ENCODE results near the gene INTS14. TPM values are rescaled to one million over a fixed set of nuclear protein-coding genes. Genes with fewer than 3 reads are reported as not detected.
"Not testable (repeated sequence)": the region's sequence is repeated elsewhere in the genome, so short reads cannot be mapped to it uniquely, and the experiment has no call there.

The INTS14 gene
- total and polyA plus RNA-seq, 4 donors: 14.8 to 38.2 (median 28.8) TPM

DNA sequence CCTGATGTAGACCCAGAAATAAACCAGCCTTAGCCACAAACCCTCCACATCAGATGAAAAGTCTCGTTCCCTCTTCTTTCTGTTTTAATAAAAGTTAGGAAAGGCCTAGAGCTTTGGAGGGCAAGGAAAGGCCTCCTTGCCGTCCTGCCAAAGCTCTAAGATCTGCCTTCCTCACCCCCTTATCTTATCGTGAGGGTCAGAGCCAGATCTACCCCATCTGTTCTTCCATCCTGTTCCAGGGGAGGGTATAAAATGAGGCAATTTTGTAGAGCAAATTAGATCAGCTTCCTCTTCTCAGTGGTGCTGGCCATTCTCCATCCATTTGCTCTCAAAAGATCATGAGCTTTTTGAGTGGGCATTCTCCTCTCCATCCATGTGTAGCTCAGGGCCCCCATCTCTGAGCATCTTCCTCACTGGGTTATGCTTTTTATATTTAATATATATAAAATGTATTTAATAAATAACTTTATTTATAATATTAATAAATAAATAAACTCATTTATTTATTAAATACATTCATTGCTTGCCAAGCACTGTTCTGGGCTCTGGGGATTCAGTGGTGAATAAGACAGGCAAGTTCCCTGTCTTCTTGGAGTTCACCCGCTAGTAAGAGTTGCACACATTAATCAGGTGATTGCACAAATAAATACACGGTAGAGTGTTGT lies 8.8 kb upstream of the INTS14 start:
- DNase-seq: peak; percentile 47 to 82 (median 80)

DNA sequence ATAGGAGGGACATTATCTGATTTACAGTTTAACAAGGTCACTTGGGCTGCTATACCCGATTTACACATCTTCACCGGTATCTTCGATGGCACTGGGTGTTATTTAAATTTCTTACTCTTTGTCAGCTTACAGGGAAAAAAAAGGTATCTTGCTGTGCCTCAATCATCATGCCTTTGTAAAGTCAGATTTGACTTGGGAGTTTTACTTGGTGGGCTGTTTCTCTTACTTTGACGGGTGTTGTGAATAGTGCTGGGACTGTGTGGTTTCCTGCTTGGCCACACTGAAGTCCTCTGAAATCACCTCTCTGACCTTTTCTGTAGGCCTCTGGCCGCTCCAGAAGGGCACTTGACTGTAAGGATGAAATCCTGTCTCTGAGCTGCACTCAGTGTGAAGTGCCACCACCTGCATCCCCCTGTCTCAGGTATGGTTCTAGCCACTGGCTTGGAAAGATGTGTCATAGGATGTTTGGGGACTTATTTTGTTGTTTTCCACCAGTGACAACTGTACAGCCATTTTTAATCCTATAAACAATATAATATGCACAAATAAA lies 7.7 kb upstream of the INTS14 start:
- WGBS, 2 donors: 71 to 79% methylated on average over 5 of the region's 5 CpGs
- no peak for DNase-seq
- Histone ChIP-seq H3K4me3 (no peak overlapping the region), H3K9ac (ENCODE audit: insufficient read depth in 1 of 2, low read length in 2 of 2) (peak overlapping the region in 1 of 2 donors; percentile 67), H3K9me3 (ENCODE audit: control insufficient read depth in 4 of 4, insufficient read depth in 3 of 4, low read length in 3 of 4) (no peaks in the 10 kb centered on the region), H3K36me3 (ENCODE audit: control insufficient read depth in 4 of 4, insufficient read depth in 4 of 4, low read length in 4 of 4) (no peaks in the 10 kb centered on the region), H3K27ac (ENCODE audit: low read depth in 1 of 2, low read length in 1 of 2) (no peak overlapping the region), H3K27me3 (ENCODE audit: control insufficient read depth in 3 of 3, insufficient read depth in 3 of 3, low read length in 2 of 3) (no peaks in the 10 kb centered on the region), H3K4me1 (ENCODE audit: control insufficient read depth in 5 of 5, insufficient read depth in 5 of 5, low read length in 5 of 5) (peaks cover 0 to 22% (median 7%) of the 10 kb centered on the region in 5 donors)
- TF ChIP-seq, protein P1, sequence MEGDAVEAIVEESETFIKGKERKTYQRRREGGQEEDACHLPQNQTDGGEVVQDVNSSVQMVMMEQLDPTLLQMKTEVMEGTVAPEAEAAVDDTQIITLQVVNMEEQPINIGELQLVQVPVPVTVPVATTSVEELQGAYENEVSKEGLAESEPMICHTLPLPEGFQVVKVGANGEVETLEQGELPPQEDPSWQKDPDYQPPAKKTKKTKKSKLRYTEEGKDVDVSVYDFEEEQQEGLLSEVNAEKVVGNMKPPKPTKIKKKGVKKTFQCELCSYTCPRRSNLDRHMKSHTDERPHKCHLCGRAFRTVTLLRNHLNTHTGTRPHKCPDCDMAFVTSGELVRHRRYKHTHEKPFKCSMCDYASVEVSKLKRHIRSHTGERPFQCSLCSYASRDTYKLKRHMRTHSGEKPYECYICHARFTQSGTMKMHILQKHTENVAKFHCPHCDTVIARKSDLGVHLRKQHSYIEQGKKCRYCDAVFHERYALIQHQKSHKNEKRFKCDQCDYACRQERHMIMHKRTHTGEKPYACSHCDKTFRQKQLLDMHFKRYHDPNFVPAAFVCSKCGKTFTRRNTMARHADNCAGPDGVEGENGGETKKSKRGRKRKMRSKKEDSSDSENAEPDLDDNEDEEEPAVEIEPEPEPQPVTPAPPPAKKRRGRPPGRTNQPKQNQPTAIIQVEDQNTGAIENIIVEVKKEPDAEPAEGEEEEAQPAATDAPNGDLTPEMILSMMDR (IDR thresholded peaks at IDR 0.05; ENCODE audit: control extremely low read depth, extremely low read depth): no peak
- ATAC-seq (ENCODE audit: insufficient read depth, low FRiP score): no peak

More for the DNA sequence above, 8.8 kb upstream of the INTS14 start:
- Histone ChIP-seq H3K4me3 (no peak overlapping the region), H3K27me3 (ENCODE audit: control insufficient read depth in 3 of 3, insufficient read depth in 3 of 3, low read length in 2 of 3) (no peaks in the 10 kb centered on the region), H3K4me1 (ENCODE audit: control insufficient read depth in 5 of 5, insufficient read depth in 5 of 5, low read length in 5 of 5) (peaks cover 0 to 22% (median 7%) of the 10 kb centered on the region in 5 donors), H3K9me3 (ENCODE audit: control insufficient read depth in 4 of 4, insufficient read depth in 3 of 4, low read length in 3 of 4) (no peaks in the 10 kb centered on the region), H3K9ac (ENCODE audit: insufficient read depth in 1 of 2, low read length in 2 of 2) (peak overlapping the region in 1 of 2 donors; percentile 80), H3K36me3 (ENCODE audit: control insufficient read depth in 4 of 4, insufficient read depth in 4 of 4, low read length in 4 of 4) (peaks cover 0 to 7% (median 0%) of the 10 kb centered on the region in 4 donors), H3K27ac (ENCODE audit: low read depth in 1 of 2, low read length in 1 of 2) (no peak overlapping the region)
- TF ChIP-seq, protein P1 (IDR thresholded peaks at IDR 0.05; ENCODE audit: control extremely low read depth, extremely low read depth): no peak
- no peak for ATAC-seq (ENCODE audit: insufficient read depth, low FRiP score)
- WGBS, 2 donors: 45 to 63% methylated on average over 5 of the region's 5 CpGs

DNA sequence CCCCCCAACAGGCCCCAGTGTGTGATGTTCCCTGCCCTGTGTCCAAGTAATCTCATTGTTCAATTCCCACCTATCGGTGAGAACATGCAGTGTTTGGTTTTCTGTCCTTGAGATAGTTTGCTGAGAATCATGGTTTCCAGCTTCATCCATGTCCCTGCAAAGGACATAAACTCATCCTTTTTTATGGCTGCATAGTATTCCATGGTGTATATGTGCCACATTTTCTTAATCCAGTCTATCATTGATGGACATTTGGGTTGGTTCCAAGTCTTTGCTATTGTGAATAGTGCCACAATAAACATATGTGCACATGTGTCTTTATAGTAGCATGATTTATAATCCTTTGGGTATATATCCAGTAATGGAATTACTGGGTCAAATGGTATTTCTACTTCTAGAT lies 5.0 kb upstream of the INTS14 start:
- not testable (repeated sequence) for H3K4me3 ChIP-seq; H3K27ac ChIP-seq (ENCODE audit: low read depth in 1 of 2, low read length in 1 of 2); H3K27me3 ChIP-seq (ENCODE audit: control insufficient read depth in 3 of 3, insufficient read depth in 3 of 3, low read length in 2 of 3); ATAC-seq (ENCODE audit: insufficient read depth, low FRiP score); H3K9me3 ChIP-seq (ENCODE audit: control insufficient read depth in 4 of 4, insufficient read depth in 3 of 4, low read length in 3 of 4); H3K9ac ChIP-seq (ENCODE audit: insufficient read depth in 1 of 2, low read length in 2 of 2); H3K36me3 ChIP-seq (ENCODE audit: control insufficient read depth in 4 of 4, insufficient read depth in 4 of 4, low read length in 4 of 4); DNase-seq
- peaks cover 0 to 33% (median 16%) of the 10 kb centered on the region in 5 donors for H3K4me1 ChIP-seq (ENCODE audit: control insufficient read depth in 5 of 5, insufficient read depth in 5 of 5, low read length in 5 of 5)
- WGBS, 2 donors: 100% methylated on average over 1 of the region's 1 CpG

DNA sequence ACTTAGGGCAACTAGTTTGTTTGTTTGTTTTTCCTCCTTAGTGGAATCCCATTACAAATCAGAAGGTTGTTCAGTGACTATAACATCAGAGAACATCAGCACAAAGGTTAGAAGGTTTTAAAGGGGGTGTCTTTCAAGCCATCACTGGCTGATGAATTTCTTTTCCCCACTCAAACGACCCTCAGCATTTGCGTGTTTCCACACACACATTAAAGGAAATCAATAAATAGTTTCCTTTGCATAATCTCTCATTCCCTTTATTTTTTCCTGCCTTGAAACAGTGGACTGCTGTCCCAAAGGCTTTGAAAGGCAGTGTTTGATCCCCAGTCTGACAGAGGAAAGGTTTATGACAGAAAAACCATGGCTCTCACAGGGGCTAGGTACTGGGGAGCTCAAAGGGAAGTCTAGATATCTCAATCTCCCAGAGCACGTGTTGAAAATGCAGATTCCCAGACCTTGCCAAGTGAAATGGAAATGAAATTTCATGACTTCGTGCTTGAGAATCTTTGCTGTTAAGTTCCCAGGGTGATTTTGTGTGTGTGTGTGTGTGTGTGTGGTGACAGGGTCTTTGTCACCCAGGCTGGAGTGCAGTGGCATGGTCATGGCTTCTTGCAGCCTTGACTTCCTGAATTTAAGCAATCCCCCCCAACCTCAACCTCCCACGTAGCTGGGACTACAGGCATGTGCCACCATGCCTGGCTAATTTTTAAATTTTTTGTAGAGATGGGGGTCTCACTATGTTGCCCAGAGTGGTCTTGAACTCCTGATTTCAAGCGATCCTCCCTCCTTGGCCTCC lies 2.2 kb upstream of the INTS14 start:
- Histone ChIP-seq H3K36me3 (ENCODE audit: control insufficient read depth in 4 of 4, insufficient read depth in 4 of 4, low read length in 4 of 4) (no peaks in the 10 kb centered on the region), H3K27ac (ENCODE audit: low read depth in 1 of 2, low read length in 1 of 2) (no peak overlapping the region), H3K4me3 (no peak overlapping the region), H3K9me3 (ENCODE audit: control insufficient read depth in 4 of 4, insufficient read depth in 3 of 4, low read length in 3 of 4) (no peaks in the 10 kb centered on the region), H3K9ac (ENCODE audit: insufficient read depth in 1 of 2, low read length in 2 of 2) (peak overlapping the region in 1 of 2 donors; percentile 26), H3K27me3 (ENCODE audit: control insufficient read depth in 3 of 3, insufficient read depth in 3 of 3, low read length in 2 of 3) (no peaks in the 10 kb centered on the region), H3K4me1 (ENCODE audit: control insufficient read depth in 5 of 5, insufficient read depth in 5 of 5, low read length in 5 of 5) (peaks cover 0 to 20% (median 13%) of the 10 kb centered on the region in 5 donors)
- WGBS, 2 donors: 67 to 75% methylated on average over 6 of the region's 6 CpGs
- ATAC-seq (ENCODE audit: insufficient read depth, low FRiP score): no peak
- DNase-seq: no peak
- TF ChIP-seq, protein P1 (IDR thresholded peaks at IDR 0.05; ENCODE audit: control extremely low read depth, extremely low read depth): no peak

Data from lung (tissue), 12 donors.